ENCODE results near the gene RPGR. TPM values are rescaled to one million over a fixed set of nuclear protein-coding genes. Genes with fewer than 3 reads are reported as not detected.

RPGR gene
- total RNA-seq, 1 experiment from 2014 or later: not detected

DNA sequence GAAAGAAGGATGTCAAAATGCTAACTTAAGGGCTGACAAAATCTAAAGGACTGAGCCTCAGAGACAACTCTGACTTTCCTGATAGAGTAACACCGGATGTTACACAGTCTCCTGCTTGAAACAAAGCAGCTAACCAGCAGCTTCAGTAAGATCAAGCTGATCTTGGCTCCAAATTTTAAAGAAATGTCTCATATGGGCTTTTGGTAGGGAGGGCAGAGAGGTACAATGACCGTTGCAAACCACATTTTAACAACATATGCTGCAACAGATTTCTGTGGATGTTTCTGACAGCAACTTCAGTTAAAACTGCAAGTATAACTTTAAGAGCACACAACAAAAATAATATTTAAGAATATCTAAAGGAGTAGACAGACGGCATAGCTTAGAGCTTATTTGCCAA is 9.1 kb downstream of the RPGR start:
- POLR2A ChIA-PET (ENCODE audit: unreplicated experiment): no interaction called here
- Histone ChIP-seq H3K9me3 (ENCODE audit: insufficient read depth, low read depth) (no peaks in the 10 kb centered on the region), H3K36me3 (ENCODE audit: low read depth) (no peaks in the 10 kb centered on the region), H3K4me2 (no peak overlapping the region), H3K4me3 (no peak overlapping the region), H3F3A (ENCODE audit: insufficient read depth, low read depth) (no peaks in the 10 kb centered on the region), H3K79me2 (ENCODE audit: low read depth) (no peaks in the 10 kb centered on the region), H4K20me1 (ENCODE audit: insufficient read depth) (no peaks in the 10 kb centered on the region), H3K27me3 (ENCODE audit: insufficient read depth, low read depth) (no peaks in the 10 kb centered on the region), H2AFZ (no peak overlapping the region), H3K9me2 (ENCODE audit: insufficient read depth) (no peaks in the 10 kb centered on the region), H3K27ac (no peak overlapping the region), H3K4me1 (replicated peaks; ENCODE audit: insufficient read depth) (no peaks in the 10 kb centered on the region)
- intact Hi-C loops (cut with micrococcal nuclease; ENCODE audit: unreplicated experiment): no loop called here
- BruUV-seq (replicated peaks): no TSS peak
- TF ChIP-seq, protein P1, sequence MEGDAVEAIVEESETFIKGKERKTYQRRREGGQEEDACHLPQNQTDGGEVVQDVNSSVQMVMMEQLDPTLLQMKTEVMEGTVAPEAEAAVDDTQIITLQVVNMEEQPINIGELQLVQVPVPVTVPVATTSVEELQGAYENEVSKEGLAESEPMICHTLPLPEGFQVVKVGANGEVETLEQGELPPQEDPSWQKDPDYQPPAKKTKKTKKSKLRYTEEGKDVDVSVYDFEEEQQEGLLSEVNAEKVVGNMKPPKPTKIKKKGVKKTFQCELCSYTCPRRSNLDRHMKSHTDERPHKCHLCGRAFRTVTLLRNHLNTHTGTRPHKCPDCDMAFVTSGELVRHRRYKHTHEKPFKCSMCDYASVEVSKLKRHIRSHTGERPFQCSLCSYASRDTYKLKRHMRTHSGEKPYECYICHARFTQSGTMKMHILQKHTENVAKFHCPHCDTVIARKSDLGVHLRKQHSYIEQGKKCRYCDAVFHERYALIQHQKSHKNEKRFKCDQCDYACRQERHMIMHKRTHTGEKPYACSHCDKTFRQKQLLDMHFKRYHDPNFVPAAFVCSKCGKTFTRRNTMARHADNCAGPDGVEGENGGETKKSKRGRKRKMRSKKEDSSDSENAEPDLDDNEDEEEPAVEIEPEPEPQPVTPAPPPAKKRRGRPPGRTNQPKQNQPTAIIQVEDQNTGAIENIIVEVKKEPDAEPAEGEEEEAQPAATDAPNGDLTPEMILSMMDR (conservative IDR thresholded peaks at IDR 0.05): no peak
- TF ChIP-seq EZH2 (IDR thresholded peaks at IDR 0.05; ENCODE audit: low read depth): no peak
- CTCF ChIA-PET: no interaction called here
- DNase-seq: no peak

DNA sequence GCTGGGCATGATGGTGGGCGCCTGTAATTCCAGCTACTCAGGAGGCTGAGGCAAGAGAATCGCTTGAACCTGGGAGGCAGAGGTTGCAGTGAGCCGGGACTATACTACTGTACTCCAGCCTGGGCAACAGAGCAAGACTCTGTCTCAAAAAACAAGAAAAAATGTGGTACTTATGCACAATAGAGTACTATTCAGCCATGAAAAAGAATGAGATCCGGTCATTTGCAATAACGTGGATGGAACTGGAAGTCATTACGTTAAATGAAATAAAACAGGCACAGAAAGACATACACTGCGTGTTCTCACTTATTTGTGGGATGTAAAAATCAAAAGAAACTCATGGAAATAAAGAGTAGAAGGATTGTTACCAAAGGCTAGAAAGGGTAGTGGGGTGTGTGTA is 12.1 kb downstream of the RPGR start:
- H3K27me3 ChIP-seq (ENCODE audit: insufficient read depth, low read depth): no peaks in the 10 kb centered on the region
- intact Hi-C loops (cut with micrococcal nuclease; ENCODE audit: unreplicated experiment): no loop called here
- BruUV-seq (replicated peaks): no TSS peak

DNA sequence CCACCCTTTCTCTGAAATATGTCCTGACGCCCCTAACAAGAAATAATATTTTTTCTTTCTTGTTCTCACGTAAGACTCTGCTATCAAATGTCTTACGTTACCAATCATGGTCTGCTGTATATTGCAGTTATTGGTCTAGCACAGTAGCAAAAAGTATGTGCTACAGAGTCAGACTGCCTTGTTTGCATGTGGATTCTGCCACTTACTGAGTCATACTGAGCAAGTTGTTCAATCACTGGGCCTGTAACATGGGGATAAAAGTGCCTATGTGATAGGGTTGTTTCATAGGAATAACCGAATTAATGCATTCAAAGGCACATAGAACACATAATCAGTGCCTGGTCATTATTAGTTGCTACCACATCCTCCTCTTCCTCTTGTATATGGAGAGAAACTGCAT is 14.1 kb downstream of the RPGR start:
- H3K27me3 ChIP-seq (ENCODE audit: insufficient read depth, low read depth): no peaks in the 10 kb centered on the region
- no peak for DNase-seq
- H3K9me2 ChIP-seq (ENCODE audit: insufficient read depth): no peaks in the 10 kb centered on the region
- H3K4me2 ChIP-seq: no peak overlapping the region
- no peak overlapping the region for H3K4me3 ChIP-seq
- no peaks in the 10 kb centered on the region for H3K9me3 ChIP-seq (ENCODE audit: insufficient read depth, low read depth)
- no peak overlapping the region for H2AFZ ChIP-seq
- CTCF ChIA-PET: no interaction called here
- H3F3A ChIP-seq (ENCODE audit: insufficient read depth, low read depth): no peaks in the 10 kb centered on the region
- no peak for TF ChIP-seq EZH2 (IDR thresholded peaks at IDR 0.05; ENCODE audit: low read depth)
- TF ChIP-seq, protein P1 (conservative IDR thresholded peaks at IDR 0.05): no peak
- H3K27ac ChIP-seq: no peak overlapping the region
- intact Hi-C loops (cut with micrococcal nuclease; ENCODE audit: unreplicated experiment): no loop called here
- no TSS peak for BruUV-seq (replicated peaks)
- no peaks in the 10 kb centered on the region for H3K36me3 ChIP-seq (ENCODE audit: low read depth)
- H3K4me1 ChIP-seq (replicated peaks; ENCODE audit: insufficient read depth): no peaks in the 10 kb centered on the region
- no peaks in the 10 kb centered on the region for H3K79me2 ChIP-seq (ENCODE audit: low read depth)
- POLR2A ChIA-PET (ENCODE audit: unreplicated experiment): no interaction called here
- H4K20me1 ChIP-seq (ENCODE audit: insufficient read depth): no peaks in the 10 kb centered on the region

More for the DNA sequence above, 12.1 kb downstream of the RPGR start:
- CTCF ChIA-PET: no interaction called here
- Histone ChIP-seq H3K4me1 (replicated peaks; ENCODE audit: insufficient read depth) (no peaks in the 10 kb centered on the region), H3F3A (ENCODE audit: insufficient read depth, low read depth) (no peaks in the 10 kb centered on the region), H3K79me2 (ENCODE audit: low read depth) (no peaks in the 10 kb centered on the region), H3K9me2 (ENCODE audit: insufficient read depth) (no peaks in the 10 kb centered on the region), H3K4me3 (no peak overlapping the region), H2AFZ (no peak overlapping the region), H3K4me2 (no peak overlapping the region), H3K9me3 (ENCODE audit: insufficient read depth, low read depth) (no peaks in the 10 kb centered on the region), H3K36me3 (ENCODE audit: low read depth) (no peaks in the 10 kb centered on the region), H3K27ac (no peak overlapping the region), H4K20me1 (ENCODE audit: insufficient read depth) (no peaks in the 10 kb centered on the region)
- no peak for DNase-seq
- POLR2A ChIA-PET (ENCODE audit: unreplicated experiment): no interaction called here
- TF ChIP-seq, protein P1 (conservative IDR thresholded peaks at IDR 0.05): no peak
- TF ChIP-seq EZH2 (IDR thresholded peaks at IDR 0.05; ENCODE audit: low read depth): no peak
